ENCODE measurements around the gene OSER1.
"Not testable (repeated sequence)": the region's sequence is repeated elsewhere in the genome, so short reads cannot be mapped to it uniquely, and the experiment has no call there.

OSER1 gene

DNA sequence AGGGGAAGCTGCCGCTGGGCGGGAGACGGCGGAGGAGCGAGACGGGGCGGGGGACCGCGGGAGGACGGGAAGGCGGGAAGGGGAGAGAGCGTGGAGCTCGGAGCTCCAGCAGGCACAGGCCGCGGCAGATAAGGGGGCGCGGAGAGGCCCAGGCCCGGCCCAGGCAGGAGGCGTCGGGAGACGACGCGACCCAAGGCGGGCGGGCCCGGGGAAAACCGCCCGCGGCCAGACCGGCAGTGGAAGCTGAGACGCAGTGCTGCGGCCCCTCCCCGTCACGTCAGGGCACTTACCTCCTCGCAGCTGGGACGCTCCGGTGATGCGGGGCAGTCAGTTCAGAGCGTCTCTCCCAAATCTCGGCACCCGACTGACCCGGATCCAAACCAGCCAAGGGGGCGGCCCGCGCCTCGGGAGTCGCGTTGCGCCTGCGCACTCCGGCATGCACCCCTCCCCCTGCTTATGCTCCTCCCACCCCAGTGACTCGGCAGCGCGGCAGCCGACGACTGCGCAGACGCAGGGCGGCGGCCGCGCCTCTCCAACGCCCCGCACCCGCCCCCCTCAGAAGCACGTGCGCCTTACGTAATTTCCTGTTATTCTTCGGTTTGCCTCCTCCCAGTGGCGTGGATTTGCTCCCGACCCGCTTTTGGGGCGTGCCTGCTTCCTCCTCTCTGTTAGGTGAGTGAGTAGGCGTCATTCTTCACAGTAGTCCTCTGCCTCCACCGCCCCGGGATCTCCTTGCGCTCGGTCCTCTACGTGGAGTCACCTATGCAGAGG, at the start of gene OSER1:
Gene OSER1 (minus strand): TSS at position 366 of the 771 bp plus-strand sequence. CDS start 3,814 bp downstream, outside the sequence.
- peak; percentile 93 for FAIRE-seq

DNA sequence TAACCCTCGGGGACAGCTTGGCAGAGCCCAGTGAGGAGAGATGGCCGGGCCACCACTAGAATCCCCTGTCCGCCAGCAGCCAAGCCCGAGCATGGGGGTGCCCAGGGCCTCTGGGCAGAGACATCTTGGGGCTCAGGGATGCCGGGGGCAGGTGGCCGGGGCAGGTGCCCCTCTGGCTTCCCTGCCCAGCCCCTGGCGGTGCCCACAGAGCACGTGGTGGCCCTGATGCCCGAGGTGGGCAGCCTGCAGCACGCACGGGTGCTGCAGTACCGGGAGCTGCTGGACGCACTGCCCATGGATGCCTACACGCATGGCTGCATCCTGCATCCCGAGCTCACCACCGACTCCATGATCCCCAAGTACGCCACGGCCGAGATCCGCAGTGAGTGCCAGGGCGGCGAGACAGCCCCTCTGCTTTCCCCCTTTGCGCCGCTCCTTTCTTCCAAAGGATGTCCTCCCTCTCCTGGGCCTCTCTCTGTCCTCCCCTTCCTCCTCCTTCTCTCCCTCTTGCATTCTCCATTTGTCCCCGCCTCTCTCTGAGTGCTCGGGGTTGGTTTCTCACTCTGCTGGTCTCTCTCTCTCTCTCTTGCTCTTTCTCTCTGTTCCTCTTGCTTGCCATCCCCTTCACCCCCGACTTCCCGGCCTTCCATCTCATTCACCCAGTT, 47.8 kb upstream of the OSER1 start:
- FAIRE-seq, result no peak

DNA sequence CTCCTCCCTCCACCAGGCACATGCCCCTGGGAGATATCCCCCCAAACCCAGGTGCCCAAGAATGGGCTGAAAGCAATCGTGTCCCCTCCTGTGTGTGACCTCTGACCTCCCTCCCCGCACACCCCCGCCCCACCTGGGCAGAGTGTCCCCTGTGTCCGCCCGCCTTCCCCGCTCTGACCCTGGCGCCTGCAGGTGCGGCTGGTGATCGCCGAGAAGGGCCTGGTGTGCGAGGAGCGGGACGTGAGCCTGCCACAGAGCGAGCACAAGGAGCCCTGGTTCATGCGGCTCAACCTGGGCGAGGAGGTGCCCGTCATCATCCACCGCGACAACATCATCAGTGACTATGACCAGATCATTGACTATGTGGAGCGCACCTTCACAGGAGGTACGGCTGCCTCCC, 46.4 kb upstream of the OSER1 start:
- FAIRE-seq, result no peak

DNA sequence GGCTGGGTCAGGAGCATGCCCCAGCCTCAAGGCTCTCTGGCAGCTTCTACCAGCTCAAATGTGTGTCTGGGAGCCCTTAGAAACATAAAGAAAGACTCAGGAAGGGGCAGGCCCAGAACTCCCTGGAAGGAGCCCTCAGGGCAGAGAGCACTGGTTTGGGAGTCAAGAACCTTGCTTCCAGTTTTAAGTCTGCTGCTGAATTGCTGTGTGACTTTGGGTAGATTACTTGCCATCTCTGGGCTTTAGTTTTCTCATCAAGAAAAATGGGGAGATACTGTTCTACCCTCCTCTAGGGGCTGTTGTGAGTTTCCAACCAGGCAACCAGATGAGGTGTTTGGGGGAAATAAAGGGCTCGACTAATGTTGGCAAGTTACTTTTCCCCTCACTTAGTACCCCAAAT, 45.4 kb upstream of the OSER1 start:
- FAIRE-seq, result no peak

DNA sequence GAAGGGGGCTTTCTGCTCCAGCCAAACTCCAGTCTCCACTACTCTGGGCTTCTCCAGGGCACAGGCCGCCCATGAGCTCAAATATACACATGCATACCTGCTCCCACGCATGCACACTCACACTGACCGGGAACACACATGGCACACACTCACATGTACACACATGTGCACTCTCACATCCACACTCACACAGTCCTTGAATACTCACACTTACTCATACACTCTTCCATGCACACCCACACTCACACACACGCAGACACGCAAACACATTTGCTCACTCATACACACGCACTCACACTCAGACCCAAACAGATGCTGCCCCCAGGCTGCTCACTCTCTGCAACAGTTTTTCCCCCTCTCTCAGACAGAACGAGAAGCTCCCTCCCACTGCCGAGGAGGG, 43.5 kb upstream of the OSER1 start:
- FAIRE-seq, result no peak

DNA sequence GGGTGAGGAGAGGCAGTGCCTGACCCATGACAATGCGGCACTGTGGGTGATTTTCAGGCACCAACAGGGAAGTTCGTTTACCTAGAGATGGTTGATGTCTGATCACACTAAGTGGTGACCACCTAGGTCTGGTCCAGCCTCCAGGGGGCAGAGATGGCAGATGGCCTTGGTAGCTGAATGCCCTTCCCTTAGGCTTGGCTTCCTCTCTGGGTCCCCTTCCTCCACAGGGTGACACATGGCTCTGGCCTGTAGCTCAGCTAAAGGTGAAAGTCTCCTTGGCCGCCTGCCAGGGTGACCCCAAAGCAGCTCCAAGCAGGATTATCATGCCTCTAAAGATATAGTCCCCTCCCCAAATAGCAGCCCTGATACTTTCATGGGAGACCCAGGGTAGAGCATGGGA, 43.0 kb upstream of the OSER1 start:
- no peak for FAIRE-seq

DNA sequence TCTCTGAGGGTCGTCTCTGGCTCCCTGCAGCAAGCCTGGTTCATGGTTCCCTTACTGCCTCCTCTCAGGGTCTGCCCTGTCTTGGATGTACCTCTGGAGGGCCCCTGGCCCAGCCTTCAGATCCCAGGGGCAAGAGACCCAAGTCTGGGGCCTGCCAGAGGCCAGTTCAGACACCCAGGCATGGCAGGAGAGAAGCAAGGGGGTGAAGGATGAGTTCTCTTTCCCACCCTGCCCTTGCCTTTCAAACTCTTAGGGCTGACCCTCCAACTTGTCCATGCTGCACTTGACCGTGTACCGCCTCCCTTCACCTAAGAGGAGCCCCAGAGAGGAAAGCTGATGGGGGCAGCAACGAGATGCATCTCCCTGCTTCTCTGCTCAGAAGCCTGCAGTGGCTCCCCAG, 40.7 kb upstream of the OSER1 start:
- FAIRE-seq, result no peak

DNA sequence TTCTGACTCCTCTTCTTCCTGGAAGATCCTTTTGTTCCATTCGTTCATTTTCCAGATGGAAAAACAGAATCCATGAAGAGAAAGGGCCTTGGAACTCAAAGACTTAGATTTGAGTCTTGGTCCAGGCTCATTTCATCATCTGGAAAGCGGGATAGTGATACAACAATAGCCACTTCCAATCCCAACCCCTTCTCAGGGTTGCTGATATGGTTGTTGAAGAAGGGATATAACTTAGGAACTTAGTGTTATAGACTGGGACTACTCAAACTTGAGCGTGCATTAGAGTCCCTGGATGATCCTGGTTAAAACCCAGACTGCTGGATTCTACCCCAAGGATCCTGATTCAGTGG, 37.8 kb upstream of the OSER1 start:
- FAIRE-seq, result no peak

DNA sequence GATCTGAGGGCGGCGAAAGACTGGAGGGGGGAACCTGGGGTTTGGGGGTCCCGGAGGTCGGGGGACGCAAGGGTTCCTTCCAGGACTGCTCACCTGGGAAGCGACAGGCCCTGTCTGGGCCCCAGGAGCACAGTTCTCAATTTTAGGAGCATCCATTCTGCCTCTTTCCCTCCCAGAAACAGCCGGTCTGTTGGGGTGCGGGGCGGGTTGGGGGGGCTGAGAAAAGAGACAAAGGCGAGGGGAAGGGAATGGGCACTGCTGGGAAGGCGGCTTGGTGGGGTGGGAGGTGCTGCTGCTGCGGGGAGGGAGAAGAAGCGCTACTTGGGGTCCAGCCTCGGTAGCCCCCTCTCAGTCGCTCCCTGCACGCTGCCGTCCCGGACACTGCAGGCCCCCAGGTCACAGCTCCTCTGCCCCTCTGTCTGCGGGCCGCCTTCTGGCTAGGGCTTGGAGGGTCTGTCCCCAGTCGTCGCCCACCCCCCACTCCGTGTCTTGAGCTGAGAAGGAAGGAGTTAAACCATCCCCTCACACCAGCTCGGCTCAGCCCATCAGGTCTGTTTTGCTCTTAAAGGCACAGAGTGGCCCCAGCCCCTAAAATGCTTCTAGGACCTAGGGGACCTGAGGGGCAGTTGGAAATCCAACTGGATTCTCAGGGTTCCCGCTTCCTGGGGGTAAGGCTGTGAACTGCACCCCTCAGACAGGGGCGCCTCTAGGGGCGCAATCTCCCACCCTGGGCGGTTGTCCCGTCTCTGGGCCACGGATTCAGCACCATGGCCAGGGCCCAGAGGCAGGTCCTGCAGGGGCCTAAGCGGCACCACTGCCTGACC, 37.2 kb upstream of the OSER1 start:
- FAIRE-seq, result no peak

DNA sequence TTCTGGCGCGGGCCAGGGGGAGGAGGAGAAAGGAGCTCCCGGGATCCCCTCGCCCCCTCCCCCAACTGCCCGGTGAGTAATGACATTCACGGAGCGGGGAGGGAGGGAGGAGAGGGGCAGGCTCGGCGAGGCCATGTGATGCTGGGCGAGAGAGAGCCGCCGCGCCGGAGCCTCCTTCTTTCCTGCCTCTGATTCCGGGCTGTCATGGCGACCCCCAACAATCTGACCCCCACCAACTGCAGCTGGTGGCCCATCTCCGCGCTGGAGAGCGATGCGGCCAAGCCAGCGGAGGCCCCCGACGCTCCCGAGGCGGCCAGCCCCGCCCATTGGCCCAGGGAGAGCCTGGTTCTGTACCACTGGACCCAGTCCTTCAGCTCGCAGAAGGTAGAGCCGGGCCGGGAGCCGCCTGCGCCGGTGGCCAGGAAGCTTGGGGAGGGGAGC, 36.6 kb upstream of the OSER1 start, which contains the start of gene GDAP1L1:
Gene GDAP1L1 (plus strand): TSS at position 178 of the 441 bp plus-strand sequence. CDS start 27 bp downstream, at position 205.
- no peak for FAIRE-seq

DNA sequence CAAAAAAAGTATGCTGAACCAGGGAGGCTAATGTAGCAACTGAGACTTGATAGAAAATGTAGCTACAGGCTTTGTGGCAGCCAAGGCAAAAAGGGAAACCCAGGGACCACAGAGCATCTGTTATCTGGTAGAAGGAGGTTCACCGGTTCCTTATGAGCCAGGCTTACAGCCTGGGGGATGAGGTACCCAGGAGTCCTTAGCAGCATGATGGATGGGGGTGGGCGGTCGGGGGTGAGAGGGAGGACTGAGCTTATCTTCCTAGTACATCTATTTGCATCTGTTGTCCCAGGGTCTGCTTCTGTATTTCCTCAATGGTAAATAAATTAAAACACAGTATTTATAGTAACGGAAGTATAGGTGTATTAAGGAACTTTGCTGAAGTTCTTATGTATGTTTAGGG, 35.4 kb upstream of the OSER1 start:
- no peak for FAIRE-seq

DNA sequence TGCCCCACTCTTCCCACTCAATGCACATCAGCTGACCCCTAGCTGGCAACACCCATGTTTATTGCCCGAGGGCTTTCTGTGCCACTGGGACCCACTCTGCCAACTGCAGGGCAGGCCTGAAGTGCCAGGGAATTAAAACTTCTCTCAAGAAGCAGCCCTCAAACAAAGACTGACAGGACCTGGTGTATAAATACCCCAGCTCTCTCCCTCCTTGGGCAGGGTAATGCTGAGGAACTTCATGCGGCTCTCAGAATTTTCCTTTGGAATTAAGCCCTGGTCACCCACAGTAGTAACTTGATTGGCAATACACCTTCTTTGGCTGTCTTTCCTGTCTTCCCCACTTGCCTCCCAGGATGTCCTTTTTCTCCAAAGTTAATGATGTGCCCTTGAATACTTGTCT, 31.2 kb upstream of the OSER1 start:
- FAIRE-seq, result no peak

DNA sequence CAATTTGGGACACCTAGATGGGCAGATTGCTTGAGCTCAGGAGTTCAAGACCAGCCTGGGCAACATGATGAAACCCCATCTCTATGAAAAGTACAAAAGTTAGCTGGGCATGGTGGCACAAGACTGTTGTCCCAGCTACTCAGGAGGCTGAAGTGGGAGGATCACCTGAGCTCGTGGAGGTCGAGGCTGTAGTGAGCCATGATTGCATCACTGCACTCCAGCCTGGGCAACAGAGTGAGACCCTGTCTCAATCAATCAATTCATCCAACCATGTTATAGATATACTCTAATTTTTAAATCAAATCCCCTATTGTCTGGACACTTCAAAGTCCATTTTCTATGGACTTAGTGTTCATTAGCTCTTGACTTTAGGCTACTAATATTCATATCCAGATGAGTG, 26.3 kb upstream of the OSER1 start:
- not testable (repeated sequence) for FAIRE-seq

DNA sequence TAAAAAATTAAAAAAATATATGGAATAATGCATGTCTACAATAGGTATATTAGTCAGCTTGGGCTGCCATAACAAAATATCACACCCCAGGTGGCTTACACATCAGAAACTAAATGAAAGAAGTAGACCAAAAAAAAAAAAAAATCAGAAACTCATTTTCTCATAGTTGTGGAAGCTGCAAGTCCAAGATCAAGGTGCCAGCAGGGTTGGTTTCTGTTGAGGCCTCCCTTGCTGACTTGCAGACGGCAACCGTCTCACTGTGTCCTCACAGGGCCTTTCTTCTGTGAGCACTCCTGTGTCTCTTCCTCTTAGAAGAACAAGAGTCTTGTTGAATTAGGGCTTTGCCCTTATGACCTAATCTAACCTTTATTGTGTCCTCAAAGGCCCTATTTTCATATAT, 25.1 kb upstream of the OSER1 start:
- no peak for FAIRE-seq

DNA sequence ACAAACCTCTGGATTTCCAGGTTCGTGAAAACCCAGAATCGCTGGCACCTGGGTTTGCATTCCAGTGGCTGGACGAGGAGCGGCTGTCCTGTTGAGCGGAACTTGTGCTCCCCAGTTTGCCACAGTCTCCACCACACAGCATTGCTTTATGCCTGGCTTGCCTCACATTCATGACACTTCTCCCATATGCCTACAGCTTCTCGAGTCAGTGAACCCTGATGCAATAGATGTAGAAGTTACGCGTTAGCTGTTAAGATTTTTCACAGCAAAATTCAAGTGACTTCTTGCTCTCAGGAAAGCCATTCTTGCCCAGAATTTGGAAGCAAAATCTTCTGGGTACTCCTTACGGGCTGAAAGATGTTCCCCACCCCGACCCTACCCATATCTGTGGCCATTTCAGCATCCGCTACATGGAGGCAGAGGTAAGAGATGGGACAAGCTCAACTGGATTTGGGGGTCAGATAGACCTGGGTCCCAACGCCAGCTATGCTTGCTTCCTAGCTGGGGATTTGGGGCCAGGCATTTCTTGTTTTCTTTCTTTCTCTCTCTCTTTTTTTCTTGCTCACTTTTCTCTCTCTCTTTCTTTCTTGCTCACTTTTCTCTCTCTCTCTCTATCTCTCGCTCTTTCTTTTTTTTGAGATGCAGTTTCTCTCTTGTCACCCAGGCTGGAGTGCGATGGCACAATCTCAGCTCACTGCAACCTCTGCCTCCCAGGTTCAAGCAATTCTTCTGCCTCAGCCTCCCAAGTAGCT, 24.2 kb upstream of the OSER1 start:
- no peak for FAIRE-seq

DNA sequence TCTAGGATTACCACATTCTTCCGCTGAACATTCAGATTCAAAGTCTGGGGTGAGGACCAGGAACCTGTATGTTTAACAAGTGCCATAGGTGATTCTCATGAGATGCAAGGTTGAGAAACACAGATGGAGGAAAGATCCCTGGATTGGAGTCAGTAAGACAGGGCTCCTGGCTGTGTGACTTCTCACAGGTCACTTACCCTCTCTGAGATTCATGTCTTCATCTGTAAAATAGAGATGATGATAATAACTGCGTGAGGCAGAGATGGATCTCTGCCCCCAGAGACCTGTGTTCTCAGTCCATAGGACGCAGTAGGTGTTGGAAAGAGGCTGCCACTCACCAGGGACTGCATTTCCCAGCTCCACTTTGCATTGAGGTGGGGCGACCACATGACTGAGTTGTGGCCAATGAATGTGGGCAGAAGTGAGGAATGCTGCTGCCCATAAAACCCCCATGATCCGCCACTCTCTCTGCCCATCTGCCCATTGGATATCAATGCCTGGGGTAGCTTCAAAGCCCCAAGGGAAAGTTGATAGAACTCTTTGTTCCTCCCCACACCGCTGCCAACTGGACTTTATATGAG, 23.0 kb upstream of the OSER1 start:
- FAIRE-seq, result no peak

DNA sequence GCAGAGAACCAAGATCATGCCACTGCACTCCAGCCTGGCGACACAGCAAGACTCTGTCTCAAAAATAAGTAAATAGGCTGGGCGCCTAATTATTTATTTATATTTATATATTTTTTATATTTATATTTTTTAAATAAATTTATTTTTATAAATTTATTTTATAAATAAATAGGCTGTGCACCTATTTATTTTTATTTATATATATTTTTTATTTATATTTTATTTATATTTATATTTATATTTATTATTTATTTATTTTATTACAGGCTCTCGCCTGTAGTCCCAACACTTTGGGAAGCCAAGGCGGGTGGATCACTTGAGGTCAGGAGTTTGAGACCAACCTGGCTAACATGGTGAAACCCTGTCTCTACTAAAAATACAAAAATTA, 21.9 kb upstream of the OSER1 start:
- peak; percentile 68 for FAIRE-seq

DNA sequence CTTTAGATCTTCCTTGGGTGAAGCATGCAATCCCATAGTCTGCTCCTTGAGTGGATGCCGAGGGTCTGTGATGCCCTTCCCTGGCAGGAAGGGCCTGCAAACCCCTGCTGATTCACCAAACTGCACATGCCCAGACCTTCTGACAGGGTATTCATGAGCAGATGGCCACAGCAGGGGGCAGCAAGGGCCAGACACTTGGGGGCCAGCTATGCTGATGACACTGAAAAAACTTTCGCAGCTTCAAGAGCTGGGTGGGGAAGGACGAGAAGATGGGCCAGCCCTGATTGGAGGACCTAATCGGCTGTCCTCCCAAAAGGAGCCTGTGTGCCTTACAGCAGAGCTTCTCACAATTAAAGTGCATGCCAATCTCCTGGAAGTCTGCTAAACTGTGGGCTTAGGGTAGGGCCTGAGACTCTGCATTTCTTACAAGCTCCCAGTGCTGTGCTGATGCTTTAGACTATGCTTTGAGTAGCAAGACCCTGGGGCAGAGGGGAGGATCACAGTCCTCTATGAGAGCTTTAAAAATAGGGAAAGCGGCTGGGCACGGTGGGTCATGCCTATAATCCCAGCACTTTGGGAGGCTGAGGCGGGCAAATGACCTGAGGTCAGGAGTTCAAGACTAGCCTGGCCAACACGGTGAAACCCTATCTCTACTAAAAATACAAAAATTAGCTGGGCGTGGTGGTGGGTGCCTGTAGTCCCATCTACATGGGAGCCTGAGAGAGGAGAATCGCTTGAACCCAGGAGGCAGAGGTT, 21.3 kb upstream of the OSER1 start:
- FAIRE-seq, result no peak

DNA sequence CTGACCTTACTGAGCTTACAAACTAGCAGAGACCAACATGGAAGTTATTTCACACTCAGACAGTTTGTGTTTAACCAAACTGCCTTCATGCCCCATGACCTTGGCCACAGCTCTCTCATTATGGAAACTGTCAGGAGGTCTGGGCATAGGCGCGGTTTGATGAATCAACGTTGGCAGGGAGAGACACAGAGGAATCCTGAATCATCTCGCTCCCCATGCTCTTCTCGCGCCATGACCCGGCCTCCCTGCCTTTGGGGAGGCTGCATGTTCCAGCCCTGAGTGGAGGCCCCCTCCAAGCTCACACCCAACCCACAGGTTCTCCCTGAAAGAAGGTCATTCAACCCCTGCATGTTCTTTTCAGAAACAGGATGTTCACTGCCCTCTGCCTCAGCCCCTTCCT, 20.6 kb upstream of the OSER1 start:
- FAIRE-seq, result no peak

DNA sequence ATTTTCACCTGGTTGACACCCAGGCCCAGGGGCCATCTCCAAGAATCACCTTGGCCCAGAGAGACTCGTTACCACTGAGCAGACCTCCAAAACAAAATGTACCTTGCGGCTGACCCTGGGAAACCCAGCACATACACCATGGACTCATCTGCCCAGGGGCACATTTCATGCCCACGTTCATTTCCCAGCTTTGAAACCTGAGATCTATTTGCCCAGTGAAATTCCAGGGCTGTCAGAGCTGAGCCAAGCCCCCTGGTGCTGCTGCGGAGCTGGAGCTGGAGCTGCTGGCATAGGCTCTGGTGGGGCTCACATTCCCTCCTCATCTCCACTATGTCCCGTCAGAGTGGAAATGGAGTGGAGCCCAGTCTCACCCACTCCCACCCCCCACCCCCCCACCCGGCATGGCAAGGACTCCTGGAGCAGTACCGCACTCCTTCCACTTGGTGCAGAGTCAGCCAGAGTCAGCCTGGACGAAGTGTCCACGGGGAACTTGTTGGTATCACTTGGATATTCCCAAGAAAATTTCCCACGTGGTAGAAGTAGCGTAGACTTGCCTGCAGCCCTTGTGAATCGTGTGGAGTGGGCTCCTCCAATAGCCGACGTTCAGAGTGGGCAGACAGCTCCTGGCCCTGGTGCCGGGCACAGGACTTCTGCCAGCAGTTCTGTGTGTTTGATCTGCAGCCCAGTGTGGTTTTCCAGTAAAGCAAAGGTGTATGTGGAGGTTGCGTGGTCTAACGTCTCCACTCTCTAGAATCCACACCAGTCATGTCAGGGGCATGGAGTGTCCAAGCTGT, 18.1 kb upstream of the OSER1 start:
- no peak for FAIRE-seq

DNA sequence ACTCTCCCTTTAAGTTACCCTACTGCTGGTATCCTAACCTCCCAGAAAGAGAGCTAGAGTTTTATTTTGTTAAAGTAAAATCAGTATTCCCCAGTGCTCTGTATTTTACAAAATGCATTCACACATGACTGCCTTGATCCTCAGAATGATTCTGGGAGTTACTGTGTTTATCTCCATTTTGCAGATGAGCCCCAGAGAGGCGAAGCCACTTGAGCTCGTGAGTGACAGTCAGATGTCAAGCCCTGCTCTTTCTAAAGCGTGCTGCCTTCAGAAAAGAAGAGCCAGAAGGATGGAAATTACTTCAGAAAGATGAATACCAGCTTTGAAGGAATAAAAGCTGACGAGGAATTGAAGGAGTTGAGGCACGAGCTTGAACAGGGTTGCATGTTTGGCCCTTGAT, 14.1 kb upstream of the OSER1 start:
- no peak for FAIRE-seq

Measured in G401.6 (cell line).